SK-N-SH treated with all-trans-retinoic acid at 6 μM for 48 hours (cell line): ENCODE results near the gene VPS37C.

Experiments
- RARB ChIP-seq: fragments of 250-450 bp; sonication (Bioruptor Pico); IDR thresholded peaks from 2 replicates; pipeline ENCODE4 v1.8.0; 2021; ENCODE audit warnings: mild to moderate bottlenecking, moderate library complexity
- SNAI2 ChIP-seq: fragments of 250-450 bp; sonication (Bioruptor Pico); IDR thresholded peaks from 2 replicates; pipeline ENCODE4 v1.5.0; 2020; ENCODE audit warnings: mild to moderate bottlenecking, moderate library complexity
- ZC3H10 ChIP-seq: fragments of 250-450 bp; sonication (Bioruptor Pico); IDR thresholded peaks from 2 replicates; pipeline ENCODE4 v1.5.1; 2021; ENCODE audit warnings: mild to moderate bottlenecking, moderate library complexity
- ZFP30 ChIP-seq: fragments of 450-650 bp; formaldehyde crosslinking; IDR thresholded peaks from 2 replicates; pipeline ENCODE4 v1.5.0; 2022; ENCODE audit warnings: mild to moderate bottlenecking, moderate library complexity
- TF ChIP-seq, protein P1 (sequence below): fragments of 250-450 bp; sonication (Bioruptor Pico); IDR thresholded peaks from 2 replicates; pipeline ENCODE4 v1.5.1; 2020; ENCODE audit warnings: low read depth, mild to moderate bottlenecking, moderate library complexity
- TF ChIP-seq, protein P2 (sequence below): fragments of 250-450 bp; sonication (Bioruptor Pico); IDR thresholded peaks from 2 replicates; pipeline ENCODE4 v1.5.0; 2020; ENCODE audit warnings: mild to moderate bottlenecking, moderate library complexity
- TF ChIP-seq, protein P3 (sequence below): fragments of 250-450 bp; sonication (Bioruptor Pico); IDR thresholded peaks from 2 replicates; pipeline ENCODE4 v1.8.0; 2021; ENCODE audit warnings: low read depth, mild to moderate bottlenecking, moderate library complexity, borderline replicate concordance

DNA sequence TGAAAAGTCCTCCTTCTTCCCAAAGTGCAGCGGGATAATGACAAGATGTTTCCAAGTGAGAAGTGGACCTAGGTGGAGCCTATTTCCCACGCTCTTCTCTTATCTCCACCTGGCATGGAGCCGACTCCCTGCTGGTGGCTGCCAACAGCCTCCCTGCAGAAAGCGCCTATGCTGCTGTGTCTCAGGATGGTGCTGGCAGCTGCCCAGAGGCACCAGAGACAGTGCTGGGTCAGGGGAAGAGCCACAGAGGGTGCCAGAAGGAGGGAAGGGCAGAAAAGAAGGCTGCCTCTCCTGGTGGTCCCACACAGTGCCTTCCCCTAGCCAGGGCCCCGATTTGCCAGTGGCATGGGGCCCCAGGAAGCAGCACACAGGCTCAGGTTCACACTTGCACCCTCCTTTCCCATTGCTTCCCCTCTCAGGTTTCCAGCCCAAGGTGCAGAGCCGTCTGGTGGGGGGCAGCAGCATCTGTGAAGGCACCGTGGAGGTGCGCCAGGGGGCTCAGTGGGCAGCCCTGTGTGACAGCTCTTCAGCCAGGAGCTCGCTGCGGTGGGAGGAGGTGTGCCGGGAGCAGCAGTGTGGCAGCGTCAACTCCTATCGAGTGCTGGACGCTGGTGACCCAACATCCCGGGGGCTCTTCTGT lies 39.9 kb downstream of the VPS37C start:
- TF ChIP-seq, protein P1, sequence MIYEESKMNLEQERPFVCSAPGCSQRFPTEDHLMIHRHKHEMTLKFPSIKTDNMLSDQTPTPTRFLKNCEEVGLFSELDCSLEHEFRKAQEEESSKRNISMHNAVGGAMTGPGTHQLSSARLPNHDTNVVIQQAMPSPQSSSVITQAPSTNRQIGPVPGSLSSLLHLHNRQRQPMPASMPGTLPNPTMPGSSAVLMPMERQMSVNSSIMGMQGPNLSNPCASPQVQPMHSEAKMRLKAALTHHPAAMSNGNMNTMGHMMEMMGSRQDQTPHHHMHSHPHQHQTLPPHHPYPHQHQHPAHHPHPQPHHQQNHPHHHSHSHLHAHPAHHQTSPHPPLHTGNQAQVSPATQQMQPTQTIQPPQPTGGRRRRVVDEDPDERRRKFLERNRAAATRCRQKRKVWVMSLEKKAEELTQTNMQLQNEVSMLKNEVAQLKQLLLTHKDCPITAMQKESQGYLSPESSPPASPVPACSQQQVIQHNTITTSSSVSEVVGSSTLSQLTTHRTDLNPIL (CRISPR knock-in tag): no peak
- TF ChIP-seq RARB (no peak), ZC3H10 (CRISPR knock-in tag) (no peak), SNAI2 (no peak), ZFP30 (CRISPR knock-in tag) (no peak)
- TF ChIP-seq, protein P2, sequence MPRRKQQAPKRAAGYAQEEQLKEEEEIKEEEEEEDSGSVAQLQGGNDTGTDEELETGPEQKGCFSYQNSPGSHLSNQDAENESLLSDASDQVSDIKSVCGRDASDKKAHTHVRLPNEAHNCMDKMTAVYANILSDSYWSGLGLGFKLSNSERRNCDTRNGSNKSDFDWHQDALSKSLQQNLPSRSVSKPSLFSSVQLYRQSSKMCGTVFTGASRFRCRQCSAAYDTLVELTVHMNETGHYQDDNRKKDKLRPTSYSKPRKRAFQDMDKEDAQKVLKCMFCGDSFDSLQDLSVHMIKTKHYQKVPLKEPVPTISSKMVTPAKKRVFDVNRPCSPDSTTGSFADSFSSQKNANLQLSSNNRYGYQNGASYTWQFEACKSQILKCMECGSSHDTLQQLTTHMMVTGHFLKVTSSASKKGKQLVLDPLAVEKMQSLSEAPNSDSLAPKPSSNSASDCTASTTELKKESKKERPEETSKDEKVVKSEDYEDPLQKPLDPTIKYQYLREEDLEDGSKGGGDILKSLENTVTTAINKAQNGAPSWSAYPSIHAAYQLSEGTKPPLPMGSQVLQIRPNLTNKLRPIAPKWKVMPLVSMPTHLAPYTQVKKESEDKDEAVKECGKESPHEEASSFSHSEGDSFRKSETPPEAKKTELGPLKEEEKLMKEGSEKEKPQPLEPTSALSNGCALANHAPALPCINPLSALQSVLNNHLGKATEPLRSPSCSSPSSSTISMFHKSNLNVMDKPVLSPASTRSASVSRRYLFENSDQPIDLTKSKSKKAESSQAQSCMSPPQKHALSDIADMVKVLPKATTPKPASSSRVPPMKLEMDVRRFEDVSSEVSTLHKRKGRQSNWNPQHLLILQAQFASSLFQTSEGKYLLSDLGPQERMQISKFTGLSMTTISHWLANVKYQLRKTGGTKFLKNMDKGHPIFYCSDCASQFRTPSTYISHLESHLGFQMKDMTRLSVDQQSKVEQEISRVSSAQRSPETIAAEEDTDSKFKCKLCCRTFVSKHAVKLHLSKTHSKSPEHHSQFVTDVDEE: no peak
- TF ChIP-seq, protein P3, sequence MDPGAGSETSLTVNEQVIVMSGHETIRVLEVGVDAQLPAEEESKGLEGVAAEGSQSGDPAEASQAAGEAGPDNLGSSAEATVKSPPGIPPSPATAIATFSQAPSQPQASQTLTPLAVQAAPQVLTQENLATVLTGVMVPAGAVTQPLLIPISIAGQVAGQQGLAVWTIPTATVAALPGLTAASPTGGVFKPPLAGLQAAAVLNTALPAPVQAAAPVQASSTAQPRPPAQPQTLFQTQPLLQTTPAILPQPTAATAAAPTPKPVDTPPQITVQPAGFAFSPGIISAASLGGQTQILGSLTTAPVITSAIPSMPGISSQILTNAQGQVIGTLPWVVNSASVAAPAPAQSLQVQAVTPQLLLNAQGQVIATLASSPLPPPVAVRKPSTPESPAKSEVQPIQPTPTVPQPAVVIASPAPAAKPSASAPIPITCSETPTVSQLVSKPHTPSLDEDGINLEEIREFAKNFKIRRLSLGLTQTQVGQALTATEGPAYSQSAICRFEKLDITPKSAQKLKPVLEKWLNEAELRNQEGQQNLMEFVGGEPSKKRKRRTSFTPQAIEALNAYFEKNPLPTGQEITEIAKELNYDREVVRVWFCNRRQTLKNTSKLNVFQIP (CRISPR knock-in tag): no peak
